Stimulated activated CD4-positive, alpha-beta T cell treated with anti-CD3 and anti-CD28 coated beads, Interleukin-12 subunit alpha, Interleukin-12 subunit beta, amount 100 ng/mL, for 48 hours (primary cell): Measurements from ENCODE around the gene RBFA.

Experiments
- DNase-seq, 3 donors: peaks; one replicate each; pipeline ENCODE4 v3.0.0-alpha.2; 2020; ENCODE audit warnings: low read depth in 2 of 3, low spot score in 1 of 3

Gene RBFA

DNA sequence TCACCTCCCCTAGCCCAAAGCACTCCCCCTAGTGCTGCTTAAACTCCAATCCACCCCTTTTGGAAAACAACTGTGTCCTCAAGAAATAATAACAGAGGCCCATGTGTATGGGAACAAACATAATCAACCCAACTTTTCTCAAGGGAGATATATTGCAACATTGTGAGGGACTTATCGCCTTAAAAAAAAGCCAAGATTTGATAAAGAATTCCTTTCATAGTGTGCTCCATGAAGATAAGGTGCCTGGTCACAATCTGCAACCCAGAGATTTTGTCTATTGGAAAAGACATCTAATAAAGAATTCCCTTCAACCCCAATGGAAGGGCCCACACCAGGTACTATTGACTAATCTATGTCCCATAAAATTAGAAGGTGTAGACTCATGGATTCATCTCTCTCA lies 4.5 kb upstream of the RBFA start:
- DNase-seq, result no peak

DNA sequence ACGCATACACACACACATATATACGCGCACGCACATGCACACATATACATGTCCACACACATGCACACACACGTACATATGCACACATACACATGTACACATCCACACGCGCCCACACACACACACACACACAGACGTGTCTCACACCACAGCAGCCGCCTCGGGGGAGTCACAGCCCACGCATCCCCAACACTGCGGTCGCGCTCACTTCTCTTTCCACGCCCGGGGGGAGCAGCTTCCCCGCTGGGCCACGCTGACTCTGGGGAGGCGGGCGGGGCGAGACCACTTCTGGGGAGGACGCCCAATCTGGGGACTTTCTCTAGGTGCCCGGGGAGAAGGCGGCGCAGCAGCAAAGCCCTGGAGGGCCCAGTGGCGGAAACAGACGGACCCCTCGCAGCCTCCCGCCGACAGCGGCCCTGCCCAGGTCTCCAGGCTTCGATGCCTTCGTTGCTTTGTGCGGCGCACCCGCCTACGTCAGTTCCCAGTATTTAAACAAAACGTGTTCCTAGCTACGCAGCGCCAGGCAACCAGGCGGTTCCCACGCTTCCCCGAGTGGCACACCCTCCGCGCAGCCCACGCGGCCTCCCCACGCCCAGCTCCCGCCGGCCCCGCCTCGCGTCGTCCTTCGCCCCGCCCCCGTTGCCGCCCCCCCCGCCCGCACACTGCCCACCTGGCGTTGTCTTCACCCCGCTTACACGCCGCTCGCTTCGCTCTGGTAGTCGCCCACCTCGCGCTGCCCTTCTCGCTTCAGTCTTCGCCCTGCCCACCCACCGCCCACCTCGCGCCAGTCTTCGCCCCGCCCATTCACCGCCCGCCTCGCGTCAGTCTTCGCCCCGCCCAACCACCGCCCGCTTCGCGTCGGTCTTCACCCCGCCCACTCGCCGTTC lies 810 bp upstream of the RBFA start:
- peak in 2 of 3 donors; percentile 22 to 71 for DNase-seq

DNA sequence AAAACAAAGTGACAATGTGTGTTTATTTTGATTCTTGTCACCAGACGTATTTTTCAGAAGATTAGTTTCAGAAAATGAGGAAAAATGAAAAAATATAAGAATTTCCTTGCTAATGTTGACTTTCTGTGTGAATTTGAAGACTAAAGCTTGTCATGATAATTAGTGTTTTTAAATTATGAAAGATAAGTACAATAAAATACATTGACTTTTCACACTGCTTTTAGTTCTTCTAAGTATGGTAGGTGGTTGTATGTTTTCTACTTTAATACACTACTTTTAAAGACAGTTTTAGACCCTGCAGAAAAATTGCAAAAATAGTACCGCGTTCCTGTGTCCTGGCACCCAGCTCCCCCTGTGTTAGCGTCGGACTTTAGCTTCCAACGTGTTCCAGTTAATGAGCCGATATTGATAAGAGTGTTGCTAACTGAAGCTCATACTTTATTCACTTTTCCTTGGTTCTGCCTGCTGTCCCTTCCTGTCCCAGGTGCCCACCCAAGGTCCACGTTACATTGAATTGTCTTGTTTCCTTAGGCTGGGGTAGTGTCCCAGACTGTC lies 695 bp downstream of the RBFA start:
- DNase-seq, result no peak

DNA sequence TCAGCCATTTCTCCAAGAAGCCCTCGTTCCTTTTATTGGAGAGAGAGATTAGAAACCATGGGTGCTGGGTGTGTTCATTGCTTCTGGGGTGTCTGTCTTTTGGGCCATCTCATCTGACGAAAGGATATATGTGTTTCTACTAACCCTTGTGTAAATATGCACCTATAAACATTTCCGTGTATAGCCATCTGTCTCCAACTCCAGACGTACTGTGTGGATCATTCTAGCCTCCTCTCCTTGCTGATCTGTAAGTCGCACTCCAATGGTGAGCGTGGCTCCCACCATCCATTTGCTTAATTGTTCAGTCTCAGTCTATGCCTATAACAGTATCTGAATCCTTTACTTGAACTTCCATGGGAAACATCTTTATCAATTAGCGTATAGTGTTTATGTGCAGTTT lies 1.8 kb downstream of the RBFA start:
- no peak for DNase-seq

GRCh38 chr18:80037300-80037699 lies 3.1 kb downstream of the RBFA start:
- no peak for DNase-seq

- DNase-seq, result no peak
Observed at GRCh38 chr18:80037869-80038630, 3.8 kb downstream of the RBFA start.

DNA sequence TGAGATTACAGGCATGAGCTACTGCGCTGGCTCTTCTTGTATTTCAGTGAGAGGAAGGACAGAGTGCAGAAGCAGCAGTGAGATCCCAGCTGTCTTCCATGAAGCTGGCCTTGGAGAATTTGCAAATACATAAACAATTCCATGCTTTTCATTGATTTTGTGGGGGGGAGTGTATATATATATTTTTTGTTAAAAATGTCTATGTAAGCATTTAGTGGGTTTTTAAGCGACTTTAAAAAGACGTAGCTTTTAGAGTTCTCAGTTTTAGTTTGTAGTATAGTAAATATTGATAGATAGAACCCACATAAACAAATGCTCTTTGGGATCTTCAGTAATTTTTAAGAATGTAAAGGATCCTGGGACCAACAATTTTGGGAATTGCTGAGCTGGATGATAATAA lies 6.3 kb downstream of the RBFA start:
- no peak for DNase-seq

DNA sequence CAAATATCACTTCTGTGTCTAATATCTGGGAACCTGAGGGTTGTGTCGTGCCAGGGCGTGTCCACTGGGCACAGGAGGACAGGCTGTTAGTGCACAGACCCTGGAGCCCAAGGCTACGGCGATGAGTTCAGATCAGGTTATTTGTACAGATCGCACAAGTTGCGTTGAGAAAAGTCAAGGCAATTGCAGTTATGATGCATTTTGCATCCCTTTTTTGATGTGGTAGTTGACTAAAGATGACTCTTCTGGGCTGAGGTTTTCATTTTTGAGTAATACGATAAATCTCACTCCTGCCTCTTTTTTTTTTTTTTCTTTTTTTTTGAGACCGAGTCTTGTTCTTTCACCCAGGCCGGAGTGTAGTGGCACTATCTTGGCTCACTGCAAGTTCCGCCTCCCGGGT lies 7.2 kb downstream of the RBFA start:
- DNase-seq, result no peak

DNA sequence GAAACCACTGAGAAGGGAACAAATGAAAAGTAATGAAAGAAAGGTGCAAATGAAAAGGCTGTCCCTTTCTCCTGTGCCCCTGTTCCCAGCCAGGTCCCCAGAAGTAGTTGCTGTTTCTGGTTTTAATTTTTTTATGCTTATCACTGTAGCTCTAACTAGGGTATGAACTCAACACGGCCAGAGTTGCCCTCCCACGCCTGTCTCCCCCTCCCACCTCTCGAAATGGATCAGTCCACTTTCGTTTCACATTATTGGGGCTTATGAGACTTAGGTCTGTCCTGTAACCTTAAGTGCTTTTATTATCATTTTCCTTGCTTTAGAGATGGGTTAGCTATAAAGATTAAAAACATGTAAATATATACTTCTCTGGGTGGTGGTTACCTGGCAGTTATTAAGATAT lies 8.6 kb downstream of the RBFA start:
- DNase-seq, result no peak

GRCh38 chr18:80044072-80044471 lies 9.8 kb downstream of the RBFA start:
- DNase-seq, result no peak

DNA sequence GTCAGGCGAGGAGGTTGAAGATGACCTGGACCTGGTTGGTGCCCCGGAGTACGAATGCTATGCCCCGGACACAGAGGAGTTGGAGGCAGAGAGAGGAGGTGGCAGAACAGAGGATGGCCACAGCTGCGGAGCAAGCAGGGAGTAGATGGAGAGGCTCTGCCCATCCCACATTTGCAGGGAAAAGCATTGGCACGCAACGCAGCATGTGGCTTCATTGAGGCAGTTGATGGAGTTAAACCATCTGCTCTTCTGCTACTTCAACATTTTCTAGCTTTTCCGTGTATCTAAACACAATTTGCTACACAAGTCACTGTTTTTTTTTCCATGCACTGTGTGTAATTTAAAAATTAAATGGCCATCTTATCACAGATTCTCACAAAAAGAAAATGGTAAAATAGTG lies 11.8 kb downstream of the RBFA start:
- DNase-seq, result no peak

- no peak for DNase-seq
Observed at GRCh38 chr18:80046431-80046830, 12.2 kb downstream of the RBFA start.

- no peak for DNase-seq
Observed at GRCh38 chr18:80046961-80047541, 12.8 kb downstream of the RBFA start.

DNA sequence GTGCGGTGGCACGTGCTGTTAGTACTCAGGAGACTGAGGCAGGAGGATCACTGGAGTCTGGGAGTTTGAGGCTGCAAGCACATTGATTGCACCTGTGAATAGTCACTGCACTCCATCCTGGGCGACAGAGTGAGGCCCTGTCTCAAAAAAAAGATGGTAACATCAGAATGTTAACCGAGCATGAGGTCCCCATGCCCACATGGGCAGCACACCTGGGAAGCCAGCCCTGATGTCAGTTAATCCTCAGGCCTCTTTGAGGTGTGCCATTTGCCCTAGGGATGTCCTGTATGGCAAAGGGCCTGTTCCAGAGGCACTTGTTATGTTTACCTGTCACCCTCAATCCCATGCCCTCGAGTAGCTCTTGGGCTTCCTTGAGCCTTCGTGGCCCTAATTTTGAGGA lies 16.6 kb downstream of the RBFA start:
- no peak for DNase-seq

DNA sequence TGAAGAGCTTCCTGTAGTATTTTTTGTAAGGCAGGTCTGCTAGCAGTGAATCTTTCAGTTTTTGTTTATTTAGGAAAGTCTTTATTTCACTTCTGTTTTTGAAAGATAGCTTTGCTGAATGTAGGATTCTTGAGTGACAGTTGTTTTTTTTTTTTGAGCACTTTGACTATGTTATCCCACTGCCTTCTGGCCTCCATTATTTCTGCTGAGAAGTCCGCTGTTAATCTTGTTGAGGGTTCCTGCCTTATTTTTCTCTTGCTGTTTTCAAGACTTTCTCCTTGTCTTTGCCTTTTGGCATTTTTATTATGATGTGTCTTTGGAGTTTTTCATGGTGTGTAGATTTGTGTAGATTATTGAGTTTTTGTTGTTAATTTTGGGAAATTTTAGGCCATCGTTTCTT lies 21.9 kb downstream of the RBFA start:
- DNase-seq, result no peak

DNA sequence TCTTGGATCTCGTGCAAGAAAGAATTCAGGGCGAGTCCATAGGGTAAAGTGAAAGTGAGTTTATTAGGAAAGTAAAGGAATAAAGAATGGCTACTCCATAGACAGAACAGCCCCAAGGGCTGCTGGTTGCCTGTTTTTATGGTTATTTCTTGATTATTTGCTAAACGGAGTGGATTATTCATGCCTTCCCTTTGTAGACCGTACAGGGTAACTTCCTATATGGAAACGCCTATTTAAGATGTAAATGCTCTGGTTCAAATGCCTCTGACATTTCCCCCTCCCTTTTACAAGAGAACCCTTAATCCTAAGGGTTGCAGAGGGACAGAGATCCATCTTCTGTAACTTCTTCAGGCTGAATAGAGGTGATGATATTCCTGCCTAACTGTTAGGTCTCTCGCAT lies 25.7 kb downstream of the RBFA start:
- no peak for DNase-seq

- no peak for DNase-seq
Observed at GRCh38 chr18:80065705-80066104, 31.5 kb downstream of the RBFA start.

DNA sequence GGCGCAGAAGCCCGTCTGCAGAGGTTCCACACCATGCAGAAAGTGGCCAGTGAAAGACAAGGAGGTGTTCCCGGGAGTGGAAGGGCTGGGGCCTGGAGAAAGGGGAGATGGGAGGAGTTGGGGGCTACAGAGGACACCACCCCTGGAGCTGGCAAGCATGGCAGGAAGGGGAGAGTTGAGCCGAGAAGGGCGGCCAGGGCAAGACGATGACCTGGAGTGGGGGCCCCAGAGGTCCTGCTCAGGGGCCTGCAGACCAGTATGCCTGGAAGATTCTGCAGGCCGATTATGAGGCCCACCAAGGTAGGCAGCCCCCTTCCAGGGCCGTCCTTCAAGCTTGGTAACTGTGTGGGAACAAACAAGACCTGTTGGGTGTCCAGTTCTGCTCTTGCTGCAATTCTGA lies 33.1 kb downstream of the RBFA start:
- DNase-seq, result no peak

DNA sequence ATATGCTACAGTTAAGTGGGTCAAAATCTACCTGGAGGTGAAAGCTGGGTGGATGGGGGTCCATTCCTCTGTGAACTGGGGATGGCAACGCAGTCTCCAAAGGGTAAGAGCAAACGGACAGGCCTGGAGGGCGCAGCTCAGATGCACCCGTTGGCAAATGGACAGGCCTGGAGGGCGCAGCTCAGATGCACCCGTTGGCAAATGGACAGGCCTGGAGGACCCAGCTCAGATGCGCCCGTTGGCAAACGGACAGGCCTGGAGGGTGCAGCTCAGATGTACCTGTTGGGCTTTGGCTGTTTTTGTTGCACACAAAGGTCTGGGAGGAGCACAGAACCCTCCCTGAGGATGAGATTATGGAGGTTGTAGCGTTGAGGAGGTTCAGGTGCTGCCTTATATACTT lies 33.7 kb downstream of the RBFA start:
- DNase-seq, result no peak

- DNase-seq, result no peak
Observed at GRCh38 chr18:80068571-80069272, 34.5 kb downstream of the RBFA start.

GRCh38 chr18:80070825-80071224 lies 36.6 kb downstream of the RBFA start:
- no peak for DNase-seq
